Measurements from ENCODE around the gene TCHP.

GRCh38 chr12:109897029-109897428 lies 3.0 kb upstream of the TCHP start:
- no peak for TF ChIP-seq POLR2A (IDR thresholded peaks at IDR 0.05)
- no peak for TF ChIP-seq CTCF (IDR thresholded peaks at IDR 0.05)
